Neural progenitor cell (in vitro differentiated cells): ENCODE results near the gene FLRT2.

ENCODE experiments used
- EZH2 ChIP-seq: fragments of 200-600 bp; sonication (generic); IDR thresholded peaks from 2 replicates; pipeline ENCODE4 v1.6.1; 2017; ENCODE audit warnings: antibody characterized with exemption, mild to moderate bottlenecking, moderate library complexity
- EZH2phosphoT487 ChIP-seq: fragments of 200-600 bp; sonication (generic); IDR thresholded peaks from 2 replicates; pipeline ENCODE4 v1.6.1; 2017; ENCODE audit warnings: antibody characterized with exemption
- TF ChIP-seq, protein P1 (sequence below): fragments of 200-600 bp; sonication (generic); IDR thresholded peaks from 2 replicates; pipeline ENCODE4 v1.5.1; 2017; ENCODE audit warnings: antibody characterized with exemption, mild to moderate bottlenecking

DNA sequence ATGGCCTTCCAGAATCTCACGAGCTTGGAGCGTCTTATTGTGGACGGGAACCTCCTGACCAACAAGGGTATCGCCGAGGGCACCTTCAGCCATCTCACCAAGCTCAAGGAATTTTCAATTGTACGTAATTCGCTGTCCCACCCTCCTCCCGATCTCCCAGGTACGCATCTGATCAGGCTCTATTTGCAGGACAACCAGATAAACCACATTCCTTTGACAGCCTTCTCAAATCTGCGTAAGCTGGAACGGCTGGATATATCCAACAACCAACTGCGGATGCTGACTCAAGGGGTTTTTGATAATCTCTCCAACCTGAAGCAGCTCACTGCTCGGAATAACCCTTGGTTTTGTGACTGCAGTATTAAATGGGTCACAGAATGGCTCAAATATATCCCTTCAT lies 92.2 kb downstream of the FLRT2 start:
- TF ChIP-seq EZH2 (no peak), EZH2phosphoT487 (no peak)
- TF ChIP-seq, protein P1, sequence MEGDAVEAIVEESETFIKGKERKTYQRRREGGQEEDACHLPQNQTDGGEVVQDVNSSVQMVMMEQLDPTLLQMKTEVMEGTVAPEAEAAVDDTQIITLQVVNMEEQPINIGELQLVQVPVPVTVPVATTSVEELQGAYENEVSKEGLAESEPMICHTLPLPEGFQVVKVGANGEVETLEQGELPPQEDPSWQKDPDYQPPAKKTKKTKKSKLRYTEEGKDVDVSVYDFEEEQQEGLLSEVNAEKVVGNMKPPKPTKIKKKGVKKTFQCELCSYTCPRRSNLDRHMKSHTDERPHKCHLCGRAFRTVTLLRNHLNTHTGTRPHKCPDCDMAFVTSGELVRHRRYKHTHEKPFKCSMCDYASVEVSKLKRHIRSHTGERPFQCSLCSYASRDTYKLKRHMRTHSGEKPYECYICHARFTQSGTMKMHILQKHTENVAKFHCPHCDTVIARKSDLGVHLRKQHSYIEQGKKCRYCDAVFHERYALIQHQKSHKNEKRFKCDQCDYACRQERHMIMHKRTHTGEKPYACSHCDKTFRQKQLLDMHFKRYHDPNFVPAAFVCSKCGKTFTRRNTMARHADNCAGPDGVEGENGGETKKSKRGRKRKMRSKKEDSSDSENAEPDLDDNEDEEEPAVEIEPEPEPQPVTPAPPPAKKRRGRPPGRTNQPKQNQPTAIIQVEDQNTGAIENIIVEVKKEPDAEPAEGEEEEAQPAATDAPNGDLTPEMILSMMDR: no peak
